Activated B cell treated with CpG ODN at 0.5 μM for 24 hours (primary cell): ENCODE measurements around the gene HES7. TPM values are rescaled to one million over a fixed set of nuclear protein-coding genes. Genes with fewer than 3 reads are reported as not detected.

Experiments used
- ATAC-seq: fragments of 200-7000 bp; cut with Tn5 transposase; one replicate; pipeline ENCODE4 v1.10.0; 2021; ENCODE audit warnings: low read depth, mild to moderate bottlenecking, moderate library complexity
- CTCF ChIA-PET: fragments of 350-600 bp; sonication (Branson Sonifier 250); formaldehyde crosslinking; loops from one replicate; lab custom pipeline; 2021; ENCODE audit warnings: antibody characterized with exemption; lab: Charles Lee
- POLR2A ChIA-PET: fragments of 350-600 bp; sonication (Branson Sonifier 250); formaldehyde crosslinking; loops from one replicate; lab custom pipeline; 2021; ENCODE audit warnings: antibody characterized with exemption; lab: Charles Lee
- DNase-seq: peaks from one replicate; pipeline ENCODE4 v3.0.0; 2022
- H3K27ac Mint-ChIP-seq: one replicate; pipeline ENCODE4 v1.8.0; 2020; ENCODE audit warnings: mixed read lengths
- H3K27me3 Mint-ChIP-seq: one replicate; pipeline ENCODE4 v1.8.0; 2021; ENCODE audit warnings: mixed read lengths
- H3K36me3 Mint-ChIP-seq: one replicate; pipeline ENCODE4 v1.8.0; 2021; ENCODE audit warnings: low read depth, mixed read lengths
- H3K4me1 Mint-ChIP-seq: one replicate; pipeline ENCODE4 v1.8.0; 2021; ENCODE audit warnings: mixed read lengths
- H3K4me3 Mint-ChIP-seq: one replicate; pipeline ENCODE4 v1.8.0; 2020; ENCODE audit warnings: mild to moderate bottlenecking, mixed read lengths
- H3K9me3 Mint-ChIP-seq: one replicate; pipeline ENCODE4 v1.8.0; 2020; ENCODE audit warnings: mixed read lengths
- intact Hi-C: fragments of 100-400 bp; cut with micrococcal nuclease; formaldehyde crosslinking; loops from one replicate; pipeline ENCODE4 v1.15.1; 2024
- total RNA-seq: library from RNA; stranded (reverse); gene quantifications from 2 replicates; pipeline ENCODE4 v1.2.3, GENCODE V29; 2022
- TF ChIP-seq, protein P1 (sequence below): fragments of 200-600 bp; IDR thresholded peaks from one replicate; pipeline ENCODE4 v1.8.0; 2022; ENCODE audit warnings: antibody characterized with exemption, mild to moderate bottlenecking

Gene HES7
- total RNA-seq, 1 donor from 2014 or later, result 0.49 TPM

DNA sequence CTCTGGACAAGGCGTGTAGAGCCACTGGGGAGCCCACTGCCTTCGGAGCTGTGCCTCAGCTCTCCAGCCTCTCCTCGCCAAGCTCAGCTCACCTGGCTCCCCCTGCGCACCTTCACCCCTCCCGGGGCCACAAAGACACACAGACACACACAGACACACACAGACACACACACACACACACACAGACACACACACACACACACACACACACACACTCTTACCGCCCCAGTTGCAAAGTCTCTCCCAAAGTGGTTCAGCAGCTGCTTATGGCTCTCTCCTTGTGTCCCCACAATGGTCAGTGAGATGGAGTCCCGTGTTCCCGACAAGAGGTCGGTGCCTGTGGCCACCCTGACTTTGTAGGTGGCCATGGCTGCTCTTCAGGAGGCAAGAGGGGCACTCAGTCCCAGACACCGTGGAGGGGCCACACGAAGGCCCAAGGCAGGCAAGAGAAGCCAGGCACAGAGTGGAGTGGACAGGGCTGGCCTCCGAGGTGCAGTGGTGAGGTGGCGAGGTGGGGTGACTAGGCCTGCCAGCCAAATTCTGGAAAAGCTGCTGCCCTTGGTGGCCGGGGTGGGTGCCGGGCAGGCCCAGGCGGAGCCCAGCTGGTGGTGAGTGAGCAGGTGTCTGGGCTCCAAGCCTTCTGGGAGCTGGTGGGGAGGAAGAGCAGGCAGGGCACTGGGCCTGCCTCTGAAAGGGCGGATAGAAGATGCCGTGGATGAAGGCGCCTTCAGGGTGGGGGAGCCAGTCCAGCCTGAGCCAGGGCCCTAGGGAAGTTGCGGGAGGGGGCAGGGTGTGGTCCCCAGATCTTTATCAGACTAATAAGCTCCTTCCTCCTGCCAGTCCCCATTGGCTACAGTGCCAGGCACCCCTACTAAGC, 36.6 kb downstream of the HES7 start, which contains the start of gene ALOX12B:
ALOX12B (minus strand) TSS at position 642 of the 877 bp plus-strand sequence; CDS start at position 368, 274 bp downstream.
- TF ChIP-seq, protein P1, sequence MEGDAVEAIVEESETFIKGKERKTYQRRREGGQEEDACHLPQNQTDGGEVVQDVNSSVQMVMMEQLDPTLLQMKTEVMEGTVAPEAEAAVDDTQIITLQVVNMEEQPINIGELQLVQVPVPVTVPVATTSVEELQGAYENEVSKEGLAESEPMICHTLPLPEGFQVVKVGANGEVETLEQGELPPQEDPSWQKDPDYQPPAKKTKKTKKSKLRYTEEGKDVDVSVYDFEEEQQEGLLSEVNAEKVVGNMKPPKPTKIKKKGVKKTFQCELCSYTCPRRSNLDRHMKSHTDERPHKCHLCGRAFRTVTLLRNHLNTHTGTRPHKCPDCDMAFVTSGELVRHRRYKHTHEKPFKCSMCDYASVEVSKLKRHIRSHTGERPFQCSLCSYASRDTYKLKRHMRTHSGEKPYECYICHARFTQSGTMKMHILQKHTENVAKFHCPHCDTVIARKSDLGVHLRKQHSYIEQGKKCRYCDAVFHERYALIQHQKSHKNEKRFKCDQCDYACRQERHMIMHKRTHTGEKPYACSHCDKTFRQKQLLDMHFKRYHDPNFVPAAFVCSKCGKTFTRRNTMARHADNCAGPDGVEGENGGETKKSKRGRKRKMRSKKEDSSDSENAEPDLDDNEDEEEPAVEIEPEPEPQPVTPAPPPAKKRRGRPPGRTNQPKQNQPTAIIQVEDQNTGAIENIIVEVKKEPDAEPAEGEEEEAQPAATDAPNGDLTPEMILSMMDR, result no peak
- no peak for ATAC-seq
- H3K36me3 Mint-ChIP-seq, result peaks cover 2% of the 10 kb centered on the region
- H3K27ac Mint-ChIP-seq, result no peak within 1 kb of the TSS
- no peaks in the 10 kb centered on the region for H3K27me3 Mint-ChIP-seq
- no peak within 1 kb of the TSS for H3K4me3 Mint-ChIP-seq
- H3K4me1 Mint-ChIP-seq, result peaks cover 34% of the 10 kb centered on the region
- ChIA-PET CTCF (interaction anchor here (1.0 to 1.7 kb wide), 4 partner anchors 8 to 21 kb away, joined by 3 to 5 read pairs (median 3); no protein-coding TSS in a partner anchor), POLR2A (interaction anchor here (0.6 to 1.9 kb wide), 2 partner anchors 69 to 239 kb away, joined by 9 to 24 read pairs; no protein-coding TSS in a partner anchor)
- intact Hi-C loops, result no loop called here
- no peaks in the 10 kb centered on the region for H3K9me3 Mint-ChIP-seq
- no peak for DNase-seq

DNA sequence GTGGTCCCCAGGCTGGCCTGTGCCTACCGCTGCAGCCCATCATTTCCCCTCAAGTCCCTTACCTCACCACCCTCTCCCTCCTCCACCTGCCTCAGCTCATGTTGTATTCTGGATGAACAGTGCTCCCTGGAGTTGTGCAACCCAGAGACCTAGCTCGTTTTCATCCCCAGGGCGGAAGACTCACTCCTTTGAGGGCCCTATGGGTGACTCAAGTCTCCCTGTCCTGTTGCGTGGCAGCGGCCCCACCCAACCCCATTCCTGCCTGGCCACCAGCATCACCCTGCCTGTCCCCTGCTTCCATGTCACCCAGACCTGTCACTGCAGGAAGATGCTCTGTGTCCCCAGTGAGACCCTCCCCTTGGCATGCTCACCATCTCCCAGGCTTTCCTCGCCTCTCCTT, 39.7 kb downstream of the HES7 start:
- no peak for DNase-seq
- Mint-ChIP-seq H3K4me1 (peaks cover 15% of the 10 kb centered on the region), H3K4me3 (no peak overlapping the region), H3K27ac (no peak overlapping the region), H3K36me3 (no peaks in the 10 kb centered on the region), H3K9me3 (no peaks in the 10 kb centered on the region), H3K27me3 (no peaks in the 10 kb centered on the region)
- intact Hi-C loops, result no loop called here
- POLR2A ChIA-PET, result no interaction called here
- no peak for ATAC-seq
- TF ChIP-seq, protein P1, result no peak
- CTCF ChIA-PET, result interaction anchor here (0.7 to 5.0 kb wide), 5 partner anchors 8 to 131 kb away, joined by 3 to 37 read pairs (median 3); no protein-coding TSS in a partner anchor

DNA sequence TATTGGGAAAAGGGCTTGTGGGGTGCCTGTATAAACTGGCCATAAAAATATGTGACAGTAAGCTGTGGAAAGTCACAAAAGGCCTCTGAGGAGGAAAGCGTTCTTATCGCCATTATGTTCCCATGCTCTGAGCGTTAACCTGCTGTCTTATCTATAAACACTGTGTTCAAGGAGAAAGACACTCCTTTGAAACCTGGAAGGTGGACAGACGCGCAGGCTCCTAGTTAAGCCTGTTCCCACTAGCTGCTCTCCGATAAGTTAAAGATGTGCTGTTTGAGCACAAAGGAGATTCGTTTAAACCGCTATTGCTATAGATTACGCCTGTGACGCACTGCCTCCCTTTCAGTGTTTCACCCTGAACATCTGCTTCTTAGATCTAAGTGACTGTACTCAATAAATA, 41.6 kb downstream of the HES7 start:
- TF ChIP-seq, protein P1, result no peak
- Mint-ChIP-seq H3K27me3 (peaks cover 2% of the 10 kb centered on the region), H3K9me3 (no peaks in the 10 kb centered on the region), H3K27ac (no peak overlapping the region), H3K36me3 (no peaks in the 10 kb centered on the region), H3K4me1 (peaks cover 15% of the 10 kb centered on the region), H3K4me3 (no peak overlapping the region)
- DNase-seq, result no peak
- ChIA-PET POLR2A (no interaction called here), CTCF (interaction anchor here (1.5 to 5.0 kb wide), 3 partner anchors 10 to 37 kb away, joined by 3 to 37 read pairs (median 5); no protein-coding TSS in a partner anchor)
- intact Hi-C loops, result no loop called here
- ATAC-seq, result no peak

DNA sequence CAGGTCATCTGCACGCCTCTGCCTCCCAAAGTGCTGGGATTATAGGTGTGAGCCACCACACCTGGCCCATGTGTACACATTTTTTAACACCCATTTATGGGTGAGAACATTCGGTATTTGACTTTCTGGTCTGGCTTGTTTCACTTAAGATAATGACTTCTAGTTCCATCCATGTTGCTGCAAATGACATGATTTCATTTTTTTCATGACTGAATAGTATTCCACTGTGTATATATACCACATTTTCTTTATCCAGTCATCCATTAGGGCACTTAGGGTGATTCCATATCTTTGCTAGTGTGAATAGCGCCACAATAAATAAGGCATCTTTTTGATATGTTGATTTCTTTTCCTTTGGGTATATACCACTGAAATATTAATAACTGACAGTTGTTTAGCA, 42.0 kb downstream of the HES7 start:
- Mint-ChIP-seq H3K4me1 (peaks cover 14% of the 10 kb centered on the region), H3K27me3 (peaks cover 2% of the 10 kb centered on the region), H3K27ac (no peak overlapping the region), H3K36me3 (no peaks in the 10 kb centered on the region), H3K9me3 (no peaks in the 10 kb centered on the region), H3K4me3 (no peak overlapping the region)
- POLR2A ChIA-PET, result interaction anchor here (0.5 kb wide), 1 partner anchor 212 kb away, joined by 4 read pairs; no protein-coding TSS in a partner anchor
- TF ChIP-seq, protein P1, result no peak
- no peak for DNase-seq
- no peak for ATAC-seq
- intact Hi-C loops, result no loop called here
- CTCF ChIA-PET, result interaction anchor here (1.4 to 8.7 kb wide), 4 partner anchors 11 to 37 kb away, joined by 3 to 112 read pairs (median 22); no protein-coding TSS in a partner anchor

DNA sequence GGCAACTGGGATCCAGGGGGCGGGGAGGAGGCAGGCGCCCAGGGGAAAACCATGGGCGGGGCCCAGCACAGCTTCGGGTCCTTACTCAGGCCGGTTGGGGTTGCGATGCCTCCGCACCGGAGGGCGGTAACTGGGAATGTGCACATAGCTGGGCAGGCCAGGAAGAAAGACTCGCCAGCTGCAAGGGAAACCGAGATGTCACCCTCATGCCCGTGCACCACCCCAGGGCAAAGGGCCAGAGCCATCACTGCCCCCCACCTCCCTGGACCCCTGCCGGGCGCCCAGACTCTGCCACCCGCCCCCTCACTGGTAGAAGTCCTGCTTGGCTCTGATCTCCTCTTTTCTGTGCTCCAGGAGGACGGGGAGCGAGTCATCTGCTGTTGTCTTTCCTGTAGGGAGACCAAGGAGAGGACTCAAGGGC, 43.1 kb downstream of the HES7 start:
- peaks cover 14% of the 10 kb centered on the region for H3K4me1 Mint-ChIP-seq
- CTCF ChIA-PET, result interaction anchor here (1.1 to 8.7 kb wide), 6 partner anchors 12 to 219 kb away, joined by 3 to 112 read pairs (median 6); no protein-coding TSS in a partner anchor
- no peaks in the 10 kb centered on the region for H3K9me3 Mint-ChIP-seq
- no peak overlapping the region for H3K27ac Mint-ChIP-seq
- ATAC-seq (no peak), DNase-seq (no peak)
- H3K27me3 Mint-ChIP-seq, result peaks cover 2% of the 10 kb centered on the region
- POLR2A ChIA-PET, result interaction anchor here (1.2 kb wide), 1 partner anchor 10 kb away, joined by 3 read pairs; no protein-coding TSS in a partner anchor
- no peaks in the 10 kb centered on the region for H3K36me3 Mint-ChIP-seq
- H3K4me3 Mint-ChIP-seq, result peak overlapping the region; percentile 89
- TF ChIP-seq, protein P1, result no peak
- intact Hi-C loops, result loop anchor here (1.0 kb wide), 2 partner anchors 10 to 29 kb away; no protein-coding TSS in a partner anchor
